C4-2B (cell line): Measurements from ENCODE around the gene RBM22.

ENCODE experiments used
- H3K27ac ChIP-seq: fragments of 450-650 bp; 2 replicates; pipeline ENCODE4 v1.5.1; 2017
- CTCF ChIP-seq: fragments of 450-650 bp; conservative IDR thresholded peaks from 2 replicates; pipeline ENCODE4 v1.5.1; 2017; ENCODE audit warnings: mild to moderate bottlenecking
- ZFX ChIP-seq: fragments of 450-650 bp; IDR thresholded peaks from 2 replicates; pipeline ENCODE4 v1.6.1; 2017

The RBM22 gene

GRCh38 chr5:150729859-150730258 is 29.0 kb upstream of the RBM22 start:
- H3K27ac ChIP-seq = no peak overlapping the region
- no peak for TF ChIP-seq ZFX
- no peak for TF ChIP-seq CTCF

- no peak for TF ChIP-seq CTCF
- no peak for TF ChIP-seq ZFX
- H3K27ac ChIP-seq = no peak overlapping the region
These were observed 23.0 kb upstream of the RBM22 start for GRCh38 chr5:150723845-150724244.

GRCh38 chr5:150710165-150710564 is 9.3 kb upstream of the RBM22 start:
- no peak overlapping the region for H3K27ac ChIP-seq
- TF ChIP-seq ZFX (no peak), CTCF (peak; percentile 47)

- no peak overlapping the region for H3K27ac ChIP-seq
- TF ChIP-seq CTCF (no peak), ZFX (no peak)
These were observed 6.0 kb upstream of the RBM22 start for GRCh38 chr5:150706776-150707390.

GRCh38 chr5:150703762-150704161 is 2.9 kb upstream of the RBM22 start:
- H3K27ac ChIP-seq = no peak overlapping the region
- no peak for TF ChIP-seq CTCF
- TF ChIP-seq ZFX = no peak

- peak overlapping the region; percentile 91 for H3K27ac ChIP-seq
- TF ChIP-seq CTCF (no peak), ZFX (no peak)
These were observed 642 bp downstream of the RBM22 start for GRCh38 chr5:150700246-150700593.

- no peak overlapping the region for H3K27ac ChIP-seq
- no peak for TF ChIP-seq CTCF
- TF ChIP-seq ZFX = no peak
These were observed 6.2 kb downstream of the RBM22 start for GRCh38 chr5:150694612-150695011.
